Keratinocyte (primary cell): ENCODE measurements around the gene TAPT1. TPM values are rescaled to one million over a fixed set of nuclear protein-coding genes. Genes with fewer than 3 reads are reported as not detected.

Source experiments
- DNase-seq: peaks from one replicate; pipeline ENCODE4 v3.0.0-alpha.2; 2011; ENCODE audit warnings: low read depth, missing footprints, low spot score
- FAIRE-seq: peaks from 2 replicates; lab custom pipeline; 2011; peaks lifted over from hg19 to GRCh38; lab: Jason Lieb, UNC
- H2AFZ ChIP-seq: 2 replicates; pipeline ENCODE4 v1.6.0; 2012; ENCODE audit warnings: low read length, control low read depth, inconsistent platforms; ENCODE audit not compliant: control insufficient read depth
- H3K27ac ChIP-seq: 2 replicates; pipeline ENCODE4 v1.5.1; 2011; ENCODE audit warnings: low read length; ENCODE audit not compliant: control insufficient read depth, insufficient read depth
- H3K27me3 ChIP-seq: 3 replicates; pipeline ENCODE4 v1.6.0; 2011; ENCODE audit warnings: low read length; ENCODE audit not compliant: control insufficient read depth, insufficient read depth; ENCODE audit errors: extremely low read depth
- H3K36me3 ChIP-seq, 2 experiments: 2 replicates in 1 of 2; 3 replicates in 1 of 2; pipeline ENCODE4 v1.5.1; 2011; ENCODE audit warnings: low read length in 2 of 2, mild to moderate bottlenecking in 1 of 2; ENCODE audit not compliant: control insufficient read depth in 2 of 2, insufficient read depth in 2 of 2; ENCODE audit errors: extremely low read depth in 1 of 2
- H3K4me1 ChIP-seq: 3 replicates; pipeline ENCODE4 v1.5.1; 2011; ENCODE audit warnings: low read length; ENCODE audit not compliant: control insufficient read depth, insufficient read depth; ENCODE audit errors: extremely low read depth
- H3K4me2 ChIP-seq: 3 replicates; pipeline ENCODE4 v1.6.0; 2011; ENCODE audit warnings: low read depth, low read length; ENCODE audit not compliant: control insufficient read depth, insufficient read depth; ENCODE audit errors: extremely low read depth
- H3K4me3 ChIP-seq, 3 experiments: fragments of 200-600 bp in 1 of 3; sonication (generic) in 1 of 3; 2 replicates in 2 of 3; 3 replicates in 1 of 3; pipeline ENCODE4 v1.5.1; 2011 to 2016; ENCODE audit warnings: low read length in 3 of 3, mild to moderate bottlenecking in 3 of 3, control low read depth in 2 of 3, inconsistent platforms in 1 of 3, low read depth in 1 of 3, mixed read lengths in 1 of 3, mixed run types in 1 of 3, moderate library complexity in 1 of 3; ENCODE audit not compliant: control insufficient read depth in 2 of 3, insufficient read depth in 2 of 3; ENCODE audit errors: extremely low read depth in 1 of 3
- H3K79me2 ChIP-seq: 2 replicates; pipeline ENCODE4 v1.6.0; 2012; ENCODE audit warnings: low read length; ENCODE audit not compliant: control insufficient read depth, insufficient read depth
- H3K9ac ChIP-seq: 3 replicates; pipeline ENCODE4 v1.6.0; 2011; ENCODE audit warnings: low read length; ENCODE audit not compliant: control insufficient read depth, insufficient read depth; ENCODE audit errors: extremely low read depth
- H3K9me1 ChIP-seq: 3 replicates; pipeline ENCODE4 v1.6.0; 2011; ENCODE audit warnings: low read length; ENCODE audit not compliant: control insufficient read depth, insufficient read depth; ENCODE audit errors: extremely low read depth
- H3K9me3 ChIP-seq: 2 replicates; pipeline ENCODE4 v1.5.1; 2012; ENCODE audit warnings: low read depth, low read length; ENCODE audit not compliant: control insufficient read depth
- H4K20me1 ChIP-seq: 3 replicates; pipeline ENCODE4 v1.6.0; 2011; ENCODE audit warnings: low read length; ENCODE audit not compliant: control insufficient read depth, insufficient read depth; ENCODE audit errors: extremely low read depth
- CTCF ChIP-seq, 3 experiments: IDR thresholded peaks in 1 of 3; conservative IDR thresholded peaks in 1 of 3; optimal IDR thresholded peaks in 1 of 3; 2 replicates in 2 of 3; 3 replicates in 1 of 3; pipeline versions ENCODE3 to v1.5.1; 2011; ENCODE audit warnings: low read length in 3 of 3, mild to moderate bottlenecking in 3 of 3, moderate library complexity in 2 of 3, control low read depth in 1 of 3, inconsistent platforms in 1 of 3; ENCODE audit not compliant: insufficient read depth in 2 of 3; ENCODE audit errors: extremely low read depth in 1 of 3
- EZH2 ChIP-seq: IDR thresholded peaks from one replicate; pipeline ENCODE4 v1.6.1; 2012; ENCODE audit warnings: inconsistent platforms, mild to moderate bottlenecking, low read length, moderate library complexity
- dilution Hi-C: fragments of 300-500 bp; cut with MboI; formaldehyde crosslinking; loops from one replicate; pipeline ENCODE4 v1.7.0; 2020; ENCODE audit warnings: low sequenced_read_pairs; ENCODE audit not compliant: extremely low pct_ligation_motif_present
- polyA plus RNA-seq, 5 experiments: library from polyadenylated mRNA; depleted of rRNA in 3 of 5; stranded (reverse) in 3 of 5; stranded (forward) in 1 of 5; unstranded in 1 of 5; fragments of >200 nt; gene quantifications; 1 replicate in 1 of 5; 2 replicates in 3 of 5; 3 replicates in 1 of 5; pipeline versions ENCODE4 v1.2.1 to v1.2.3, GENCODE V29; 2011 to 2012; ENCODE audit warnings: missing spikeins in 2 of 5, low read depth in 1 of 5, low replicate concordance in 1 of 5

TAPT1 gene
- polyA plus RNA-seq, 1 donor (not counting 4 experiments of a cell fraction or from before 2014, with no cell fraction given), result 10.7 TPM

GRCh38 chr4:16207409-16207808 lies 18.9 kb downstream of the TAPT1 start:
- Histone ChIP-seq H3K79me2 (no peaks in the 10 kb centered on the region), H2AFZ (no peak overlapping the region), H3K4me3 (no peak overlapping the region), H3K36me3 (peaks cover 0 to 1% of the 10 kb centered on the region in 2 experiments), H3K4me2 (no peak overlapping the region), H3K27ac (no peak overlapping the region), H3K27me3 (no peaks in the 10 kb centered on the region), H3K4me1 (no peaks in the 10 kb centered on the region), H3K9me1 (peaks cover 2% of the 10 kb centered on the region), H4K20me1 (no peaks in the 10 kb centered on the region), H3K9me3 (no peaks in the 10 kb centered on the region), H3K9ac (no peak overlapping the region)
- dilution Hi-C loops, result no loop called here
- TF ChIP-seq EZH2 (no peak), CTCF (optimal IDR thresholded peaks at IDR 0.05 in 1 of 3, IDR thresholded peaks at IDR 0.05 in 1 of 3, conservative IDR thresholded peaks at IDR 0.05 in 1 of 3; ENCODE audit: extremely low read depth in 1 of 3, insufficient read depth in 2 of 3, low read length in 3 of 3) (no peak)
- FAIRE-seq (no peak), DNase-seq (no peak)

GRCh38 chr4:16206848-16207247 lies 19.4 kb downstream of the TAPT1 start:
- DNase-seq, result no peak
- Histone ChIP-seq H3K79me2 (no peaks in the 10 kb centered on the region), H3K36me3 (no peaks in the 10 kb centered on the region), H3K9ac (no peak overlapping the region), H3K4me1 (no peaks in the 10 kb centered on the region), H3K9me3 (no peaks in the 10 kb centered on the region), H3K27ac (no peak overlapping the region), H3K9me1 (peaks cover under 1% of the 10 kb centered on the region), H2AFZ (no peak overlapping the region), H3K4me3 (no peak overlapping the region), H4K20me1 (no peaks in the 10 kb centered on the region), H3K4me2 (no peak overlapping the region), H3K27me3 (no peaks in the 10 kb centered on the region)
- no peak for FAIRE-seq
- dilution Hi-C loops, result no loop called here
- TF ChIP-seq CTCF (optimal IDR thresholded peaks at IDR 0.05 in 1 of 3, IDR thresholded peaks at IDR 0.05 in 1 of 3, conservative IDR thresholded peaks at IDR 0.05 in 1 of 3; ENCODE audit: extremely low read depth in 1 of 3, insufficient read depth in 2 of 3, low read length in 3 of 3) (no peak), EZH2 (no peak)
